K562 (cell line): ENCODE measurements around the gene ARHGAP23. TPM values are rescaled to one million over a fixed set of nuclear protein-coding genes. Genes with fewer than 3 reads are reported as not detected.

Experiments
- ATAC-seq: fragments of 200-7000 bp; cut with Tn5 transposase; 3 replicates; pipeline ENCODE4 v1.9.1; 2020; ENCODE audit warnings: moderate library complexity
- BruUV-seq: library from RNA; stranded (reverse); fragments of 400-500 nt; replicated peaks from 2 replicates; lab custom pipeline; 2021; lab: Mats Ljungman, UMichigan
- CTCF ChIA-PET: fragments of 300-600 bp; formaldehyde crosslinking; extraction: SDS; loops from one replicate; lab custom pipeline; 2021; ENCODE audit warnings: low intra/inter-chr PET ratio; lab: Yijun Ruan, JAX
- POLR2A ChIA-PET: fragments of 300-600, 350-650 bp; sonication (Branson Sonifier 250); formaldehyde crosslinking; extraction: SDS; loops from one replicate; lab custom pipeline; 2021; ENCODE audit warnings: antibody characterized with exemption, inconsistent platforms; lab: Yijun Ruan, JAX
- DNase-seq, 4 experiments: peaks; one replicate each; pipeline versions ENCODE4 v3.0.0 to v3.0.0-alpha.2; 2011 to 2018; ENCODE audit warnings: low spot score in 3 of 4, mixed read lengths in 3 of 4; ENCODE audit errors: extremely low read depth in 1 of 4
- FAIRE-seq: peaks from 2 replicates; lab custom pipeline; 2011; peaks lifted over from hg19 to GRCh38; lab: Jason Lieb, UNC
- H2AFZ ChIP-seq: 2 replicates; pipeline ENCODE4 v1.6.0; 2011; ENCODE audit warnings: low read depth, low read length, control low read depth, inconsistent platforms
- H3K27ac ChIP-seq: fragments of 200-600 bp; 3 replicates; pipeline ENCODE4 v1.8.0; 2011; ENCODE audit warnings: low read depth, mild to moderate bottlenecking, control low read depth, inconsistent platforms, low read length, moderate library complexity, mixed read lengths; ENCODE audit errors: extremely low read depth
- H3K27me3 ChIP-seq, 2 experiments: fragments of 300-600 bp in 1 of 2; 2 replicates in 1 of 2; 3 replicates in 1 of 2; pipeline versions ENCODE4 v1.6.0 to v1.8.0; 2011; ENCODE audit warnings: inconsistent platforms in 2 of 2, low read length in 2 of 2, mild to moderate bottlenecking in 1 of 2, mixed read lengths in 1 of 2, moderate library complexity in 1 of 2; ENCODE audit not compliant: control insufficient read depth in 2 of 2, insufficient read depth in 2 of 2
- H3K36me3 ChIP-seq: fragments of 300-600 bp; 3 replicates; pipeline ENCODE4 v1.8.0; 2011; ENCODE audit warnings: mild to moderate bottlenecking, low read length, inconsistent platforms; ENCODE audit not compliant: control insufficient read depth, insufficient read depth
- H3K4me1 ChIP-seq, 2 experiments: fragments of 200-600 bp in 1 of 2; replicated peaks in 1 of 2; 2 replicates in 1 of 2; 3 replicates in 1 of 2; pipeline versions ENCODE4 v1.5.1 to v1.8.0; 2011; ENCODE audit warnings: inconsistent platforms in 2 of 2, low read length in 2 of 2, mild to moderate bottlenecking in 1 of 2, mixed read lengths in 1 of 2, moderate library complexity in 1 of 2; ENCODE audit not compliant: control insufficient read depth in 2 of 2, insufficient read depth in 2 of 2
- H3K4me2 ChIP-seq: 2 replicates; pipeline ENCODE4 v1.6.1; 2011; ENCODE audit warnings: low read length, control low read depth, inconsistent platforms, mixed read lengths; ENCODE audit not compliant: insufficient read depth
- H3K4me3 ChIP-seq: fragments of 200-600 bp; sonication (generic), shearing (Covaris generic); 2 replicates; pipeline ENCODE4 v1.5.1; 2016; ENCODE audit warnings: control low read depth, inconsistent platforms
- H3K79me2 ChIP-seq: fragments of 200-600 bp; 3 replicates; pipeline ENCODE4 v1.8.0; 2011; ENCODE audit warnings: low read length, inconsistent platforms; ENCODE audit not compliant: control insufficient read depth, insufficient read depth
- H3K9ac ChIP-seq, 2 experiments: 2 replicates each; pipeline versions ENCODE4 v1.6.0 to v1.6.1; 2011; ENCODE audit warnings: low read depth in 2 of 2, low read length in 2 of 2, control low read depth in 1 of 2, inconsistent platforms in 1 of 2, mild to moderate bottlenecking in 1 of 2, mixed read lengths in 1 of 2; ENCODE audit not compliant: insufficient read depth in 1 of 2
- H3K9me1 ChIP-seq: one replicate; pipeline ENCODE4 v1.6.0; 2011; ENCODE audit warnings: inconsistent platforms, mild to moderate bottlenecking, low read length, moderate library complexity; ENCODE audit not compliant: control insufficient read depth, insufficient read depth
- H3K9me3 ChIP-seq: replicated peaks from 2 replicates; pipeline ENCODE4 v1.5.1; 2011; ENCODE audit warnings: low read depth, low read length, inconsistent platforms; ENCODE audit not compliant: control insufficient read depth, insufficient read depth
- H4K20me1 ChIP-seq: replicated peaks from 2 replicates; pipeline ENCODE4 v1.6.1; 2011; ENCODE audit warnings: low read length, inconsistent platforms, mixed read lengths; ENCODE audit not compliant: control insufficient read depth, insufficient read depth
- CEBPG ChIP-seq, 3 experiments: fragments of 200-800 bp in 1 of 3; sonication (Bioruptor generic) in 1 of 3; sonication (generic) in 1 of 3; formaldehyde crosslinking in 1 of 3; IDR thresholded peaks in 2 of 3; conservative IDR thresholded peaks in 1 of 3; 2 replicates each; pipeline versions ENCODE4 v1.6.1 to v1.8.0; 2016 to 2022; ENCODE audit warnings: missing compliant biosample characterization in 2 of 3, missing genetic modification characterization in 2 of 3, mild to moderate bottlenecking in 1 of 3, missing genetic modification reagents in 1 of 3
- ELK1 ChIP-seq: sonication (generic); formaldehyde crosslinking; IDR thresholded peaks from 2 replicates; pipeline ENCODE4 v1.8.1; 2022; ENCODE audit warnings: missing genetic modification reagents
- HDAC8 ChIP-seq: fragments of 450-650 bp; IDR thresholded peaks from 2 replicates; pipeline ENCODE4 v1.6.1; 2016; ENCODE audit warnings: mild to moderate bottlenecking, missing genetic modification characterization, moderate library complexity, missing compliant biosample characterization
- RBM17 ChIP-seq: fragments of 200-400 bp; formaldehyde crosslinking; IDR thresholded peaks from 2 replicates; pipeline ENCODE4 v1.6.1; 2017; ENCODE audit warnings: low read depth, mild to moderate bottlenecking, low read length, borderline replicate concordance
- SAFB ChIP-seq: fragments of 200-400 bp; formaldehyde crosslinking; IDR thresholded peaks from 2 replicates; pipeline ENCODE4 v1.6.1; 2017; ENCODE audit warnings: low read depth, low read length, borderline replicate concordance
- THRB ChIP-seq: fragments of 450-650 bp; formaldehyde crosslinking; conservative IDR thresholded peaks from 2 replicates; pipeline ENCODE4 v1.4.0; 2022; ENCODE audit warnings: mild to moderate bottlenecking, missing genetic modification characterization
- ZNF24 ChIP-seq: fragments of 450-650 bp; IDR thresholded peaks from 2 replicates; pipeline ENCODE4 v1.6.1; 2016
- ZNF589 ChIP-seq: fragments of 200-800 bp; sonication (Bioruptor generic); IDR thresholded peaks from 2 replicates; pipeline ENCODE4 v1.6.1; 2016; ENCODE audit warnings: low read depth, missing genetic modification characterization, missing compliant biosample characterization
- WGBS: fragments of 100-300 bp; shearing (Covaris generic); methylation state at CpG from one replicate; pipeline ENCODE4 v1.1.6; 2016; ENCODE audit warnings: low coverage, mixed read lengths; ENCODE audit not compliant: insufficient coverage; ENCODE audit errors: missing lambda C conversion rate; 5-methylcytosine and 5-hydroxymethylcytosine counted together
- in situ Hi-C: fragments of 300-500 bp; cut with MboI; formaldehyde crosslinking; loops from 4 replicates; pipeline ENCODE4 v1.15.0; 2018; ENCODE audit warnings: inconsistent platforms, mixed read lengths
- intact Hi-C: fragments of 100-400 bp; cut with micrococcal nuclease; formaldehyde crosslinking; loops from 2 replicates; pipeline ENCODE4 v1.14.2; 2022
- polyA plus RNA-seq, 8 experiments: library from polyadenylated mRNA; depleted of rRNA in 4 of 8; stranded (reverse) in 5 of 8; unstranded in 3 of 8; fragments of >200 nt; fragmentation: Nextera tagmentation in 2 of 8; fragmentation: Illumina TruSeq in 1 of 8; extraction: Ambion mirVana in 2 of 8; extraction: Trizol in 1 of 8; gene quantifications; 2 replicates each; pipeline versions ENCODE4 v1.2.1 to v1.2.3, GENCODE V29; 2011 to 2014; ENCODE audit warnings: inconsistent platforms in 1 of 8, missing spikeins in 1 of 8
- total RNA-seq, 7 experiments: library from RNA; depleted of rRNA in 6 of 7; stranded (reverse); fragments of >200 nt in 6 of 7; fragmentation: Illumina TruSeq in 2 of 7; extraction: Trizol in 2 of 7; gene quantifications; 2 replicates each; pipeline versions ENCODE4 v1.2.1 to v1.2.3, GENCODE V29; 2011 to 2021; ENCODE audit warnings: low replicate concordance in 1 of 7
- TF ChIP-seq, protein P1 (sequence below): sonication (generic); formaldehyde crosslinking; IDR thresholded peaks from 2 replicates; pipeline ENCODE4 v1.8.0; 2022; ENCODE audit warnings: mild to moderate bottlenecking, missing genetic modification reagents

Gene ARHGAP23
- total and polyA plus RNA-seq, 9 of the 15 experiments (the other 6 are each of a cell fraction or from before 2014, with no cell fraction given) = 0.01 to 2.7 (median 0.70) TPM

DNA sequence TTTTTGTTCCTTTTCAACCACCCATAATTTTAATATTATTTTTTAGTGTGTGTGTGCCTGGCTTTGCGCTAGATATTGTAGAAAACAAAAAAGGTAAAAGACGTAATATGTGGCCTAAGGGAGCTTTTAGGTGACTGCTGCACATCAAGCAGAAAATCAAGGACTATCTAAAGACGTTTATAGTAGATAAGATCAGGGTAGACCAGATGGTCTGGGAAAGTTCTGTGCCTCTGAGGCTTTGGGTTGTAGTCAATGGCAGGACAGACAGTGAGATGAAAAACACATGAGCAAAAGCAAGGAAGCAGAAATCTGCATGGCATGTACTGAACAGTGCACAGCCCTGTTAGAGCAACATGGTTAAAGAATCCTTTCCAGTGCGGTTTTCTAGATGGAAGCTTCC is 26.8 kb upstream of the ARHGAP23 start (continued):
- TF ChIP-seq THRB (CRISPR knock-in tag) (no peak), ELK1 (CRISPR knock-in tag) (no peak), HDAC8 (tag) (no peak), CEBPG (CRISPR knock-in tag; IDR thresholded peaks at IDR 0.05) (no peak), CEBPG (tag; conservative IDR thresholded peaks at IDR 0.05 in 1 of 2, IDR thresholded peaks at IDR 0.05 in 1 of 2) (no peak), RBM17 (no peak), ZNF589 (no peak), SAFB (no peak)

GRCh38 chr17:38402897-38403296 is 25.4 kb upstream of the ARHGAP23 start:
- no peak for FAIRE-seq
- no TSS peak for BruUV-seq
- TF ChIP-seq, protein P1, sequence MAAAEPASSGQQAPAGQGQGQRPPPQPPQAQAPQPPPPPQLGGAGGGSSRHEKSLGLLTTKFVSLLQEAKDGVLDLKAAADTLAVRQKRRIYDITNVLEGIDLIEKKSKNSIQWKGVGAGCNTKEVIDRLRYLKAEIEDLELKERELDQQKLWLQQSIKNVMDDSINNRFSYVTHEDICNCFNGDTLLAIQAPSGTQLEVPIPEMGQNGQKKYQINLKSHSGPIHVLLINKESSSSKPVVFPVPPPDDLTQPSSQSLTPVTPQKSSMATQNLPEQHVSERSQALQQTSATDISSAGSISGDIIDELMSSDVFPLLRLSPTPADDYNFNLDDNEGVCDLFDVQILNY (CRISPR knock-in tag) = no peak
- no peak for TF ChIP-seq ZNF24

More at GRCh38 chr17:38402897-38403296, 25.4 kb upstream of the ARHGAP23 start:
- H2AFZ ChIP-seq = no peak overlapping the region
- DNase-seq (no peak), ATAC-seq (peak; percentile 77)
- no peak overlapping the region for H3K4me3 ChIP-seq
- H3K4me1 ChIP-seq = no peaks in the 10 kb centered on the region; a peak in 2 of 5 replicates
- intact Hi-C loops = no loop called here
- H4K20me1 ChIP-seq = 0 out of 2 replicates have a peak, but pooled peaks cover 3% of the 10 kb centered on the region
- peaks cover 5% of the 10 kb centered on the region for H3K9me1 ChIP-seq
- 68% methylated on average over 4 of the region's 5 CpGs for WGBS
- no peak overlapping the region for H3K9ac ChIP-seq
- ChIA-PET POLR2A (no interaction called here), CTCF (no interaction called here)
- no peak overlapping the region for H3K27ac ChIP-seq
- H3K36me3 ChIP-seq = peaks cover 23% of the 10 kb centered on the region; the same call in 2 of the 3 replicates
- in situ Hi-C loops = no loop called here
- H3K79me2 ChIP-seq = no peaks in the 10 kb centered on the region
- no peaks in the 10 kb centered on the region for H3K27me3 ChIP-seq
- no peaks in the 10 kb centered on the region for H3K9me3 ChIP-seq
- no peak overlapping the region for H3K4me2 ChIP-seq
